Cardiac fibroblast (primary cell): ENCODE data around the gene THOP1.

Experiments used
- DNase-seq, 2 donors: peaks; one replicate each; pipeline versions ENCODE4 v3.0.0 to v3.0.0-alpha.2; 2010; ENCODE audit warnings: low read depth in 2 of 2
- H3K4me3 ChIP-seq, 2 donors: replicated peaks in 1 of 2; 1 replicate in 1 of 2; 2 replicates in 1 of 2; pipeline ENCODE4 v1.5.1; 2011; ENCODE audit warnings: low read depth in 2 of 2, low read length in 2 of 2, mild to moderate bottlenecking in 2 of 2, moderate library complexity in 1 of 2
- TF ChIP-seq, protein P1 (sequence below): IDR thresholded peaks from one replicate; pipeline ENCODE4 v1.5.1; 2011; ENCODE audit warnings: low read depth, mild to moderate bottlenecking, low read length, inconsistent platforms

THOP1 gene

DNA sequence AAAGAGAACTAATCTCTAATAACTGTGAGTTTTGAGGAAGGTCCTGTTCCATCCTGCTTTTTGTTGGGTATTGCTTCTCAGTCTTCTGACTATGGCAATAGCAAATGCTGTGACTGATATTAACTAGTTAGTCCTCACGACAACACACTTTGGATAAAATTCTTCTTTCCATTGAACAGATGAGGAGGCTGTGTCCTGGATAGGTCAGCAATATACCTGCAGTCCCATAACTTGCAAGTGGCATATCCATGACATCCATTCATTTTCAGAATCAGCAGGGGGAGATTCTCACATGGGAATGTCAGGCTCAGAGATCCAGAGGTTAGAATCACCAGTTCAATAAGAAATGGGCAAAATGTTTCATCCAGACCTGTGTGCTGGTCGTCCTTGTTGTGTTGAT, 41.7 kb downstream of the THOP1 start:
- TF ChIP-seq, protein P1, sequence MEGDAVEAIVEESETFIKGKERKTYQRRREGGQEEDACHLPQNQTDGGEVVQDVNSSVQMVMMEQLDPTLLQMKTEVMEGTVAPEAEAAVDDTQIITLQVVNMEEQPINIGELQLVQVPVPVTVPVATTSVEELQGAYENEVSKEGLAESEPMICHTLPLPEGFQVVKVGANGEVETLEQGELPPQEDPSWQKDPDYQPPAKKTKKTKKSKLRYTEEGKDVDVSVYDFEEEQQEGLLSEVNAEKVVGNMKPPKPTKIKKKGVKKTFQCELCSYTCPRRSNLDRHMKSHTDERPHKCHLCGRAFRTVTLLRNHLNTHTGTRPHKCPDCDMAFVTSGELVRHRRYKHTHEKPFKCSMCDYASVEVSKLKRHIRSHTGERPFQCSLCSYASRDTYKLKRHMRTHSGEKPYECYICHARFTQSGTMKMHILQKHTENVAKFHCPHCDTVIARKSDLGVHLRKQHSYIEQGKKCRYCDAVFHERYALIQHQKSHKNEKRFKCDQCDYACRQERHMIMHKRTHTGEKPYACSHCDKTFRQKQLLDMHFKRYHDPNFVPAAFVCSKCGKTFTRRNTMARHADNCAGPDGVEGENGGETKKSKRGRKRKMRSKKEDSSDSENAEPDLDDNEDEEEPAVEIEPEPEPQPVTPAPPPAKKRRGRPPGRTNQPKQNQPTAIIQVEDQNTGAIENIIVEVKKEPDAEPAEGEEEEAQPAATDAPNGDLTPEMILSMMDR = no peak
- no peak for DNase-seq
- H3K4me3 ChIP-seq = no peak overlapping the region

DNA sequence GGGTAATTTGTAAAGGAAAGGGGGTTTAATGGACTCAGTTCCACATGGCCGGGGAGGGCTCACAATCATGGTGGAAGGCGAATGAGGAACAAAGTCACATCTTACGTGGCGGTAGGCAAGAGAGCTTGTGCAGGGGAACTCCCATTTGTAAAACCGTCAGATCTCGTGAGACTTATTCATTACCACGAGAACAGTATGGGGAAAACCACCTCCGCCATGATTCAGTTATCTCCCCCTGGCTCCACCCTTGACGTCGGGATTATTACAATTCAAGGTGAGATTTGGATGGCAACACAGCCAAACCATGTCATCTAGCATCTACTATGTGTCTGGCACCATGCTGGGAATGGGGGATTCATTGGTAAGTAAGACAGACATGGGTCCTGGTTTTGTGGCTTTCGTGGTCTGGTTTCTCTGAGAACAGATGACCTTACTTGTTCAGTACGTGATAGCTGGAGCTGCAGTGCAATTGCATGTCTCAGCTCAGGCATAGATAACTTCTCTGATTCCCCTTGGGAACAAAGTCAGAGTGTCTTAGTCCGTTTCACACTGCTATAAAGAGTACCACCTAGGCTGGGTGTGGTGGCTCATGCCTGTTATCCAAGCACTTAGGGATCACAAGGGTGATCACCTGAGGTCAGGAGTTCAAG, 42.7 kb downstream of the THOP1 start:
- no peak for DNase-seq
- TF ChIP-seq, protein P1 = no peak
- H3K4me3 ChIP-seq = no peak overlapping the region

DNA sequence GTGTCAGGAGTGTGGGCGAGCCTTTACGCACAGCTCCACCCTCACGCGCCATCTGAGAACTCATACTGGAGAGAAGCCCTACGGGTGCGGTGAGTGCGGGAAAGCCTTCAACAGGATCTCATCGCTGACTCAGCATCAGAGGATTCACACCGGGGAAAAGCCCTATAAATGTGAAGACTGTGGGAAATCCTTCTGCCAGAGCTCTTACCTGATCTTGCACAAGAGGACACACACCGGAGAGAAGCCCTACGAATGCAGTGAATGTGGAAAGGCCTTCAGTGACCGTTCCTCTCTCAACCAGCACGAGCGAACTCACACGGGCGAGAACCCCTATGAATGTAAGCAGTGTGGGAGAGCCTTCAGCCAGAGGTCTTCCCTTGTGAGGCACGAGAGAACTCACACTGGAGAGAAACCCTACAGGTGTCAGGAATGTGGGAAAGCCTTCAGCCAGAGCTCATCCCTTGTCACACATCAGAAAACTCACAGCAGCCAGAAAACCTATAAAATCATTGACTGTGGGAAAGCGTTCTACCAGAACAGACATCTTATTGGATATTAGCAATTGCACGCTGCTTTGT, 49.1 kb downstream of the THOP1 start:
- no peak overlapping the region for H3K4me3 ChIP-seq
- TF ChIP-seq, protein P1 = no peak
- peak in 1 of 2 donors; percentile 11 for DNase-seq

DNA sequence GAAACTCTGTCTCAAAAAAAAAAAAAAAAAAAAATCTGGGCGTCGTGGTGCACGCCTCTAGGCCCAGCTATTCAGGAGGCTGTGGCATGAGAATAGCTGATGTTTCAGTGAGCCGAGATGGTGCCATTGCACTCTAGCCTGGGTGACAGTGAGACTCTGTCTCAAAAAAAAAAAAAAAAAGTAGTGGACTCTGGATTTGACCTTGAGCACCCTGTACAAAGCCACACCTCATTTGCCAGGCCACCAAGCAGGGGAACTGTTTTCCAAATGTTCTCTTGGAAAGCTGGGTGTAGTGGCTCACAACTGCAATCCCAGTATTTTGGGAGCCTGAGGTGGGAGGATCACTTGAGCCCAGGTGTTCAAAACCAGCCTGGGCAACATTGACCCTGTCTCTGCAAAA, 52.1 kb downstream of the THOP1 start:
- TF ChIP-seq, protein P1 = no peak
- DNase-seq = no peak
- H3K4me3 ChIP-seq = no peak overlapping the region

DNA sequence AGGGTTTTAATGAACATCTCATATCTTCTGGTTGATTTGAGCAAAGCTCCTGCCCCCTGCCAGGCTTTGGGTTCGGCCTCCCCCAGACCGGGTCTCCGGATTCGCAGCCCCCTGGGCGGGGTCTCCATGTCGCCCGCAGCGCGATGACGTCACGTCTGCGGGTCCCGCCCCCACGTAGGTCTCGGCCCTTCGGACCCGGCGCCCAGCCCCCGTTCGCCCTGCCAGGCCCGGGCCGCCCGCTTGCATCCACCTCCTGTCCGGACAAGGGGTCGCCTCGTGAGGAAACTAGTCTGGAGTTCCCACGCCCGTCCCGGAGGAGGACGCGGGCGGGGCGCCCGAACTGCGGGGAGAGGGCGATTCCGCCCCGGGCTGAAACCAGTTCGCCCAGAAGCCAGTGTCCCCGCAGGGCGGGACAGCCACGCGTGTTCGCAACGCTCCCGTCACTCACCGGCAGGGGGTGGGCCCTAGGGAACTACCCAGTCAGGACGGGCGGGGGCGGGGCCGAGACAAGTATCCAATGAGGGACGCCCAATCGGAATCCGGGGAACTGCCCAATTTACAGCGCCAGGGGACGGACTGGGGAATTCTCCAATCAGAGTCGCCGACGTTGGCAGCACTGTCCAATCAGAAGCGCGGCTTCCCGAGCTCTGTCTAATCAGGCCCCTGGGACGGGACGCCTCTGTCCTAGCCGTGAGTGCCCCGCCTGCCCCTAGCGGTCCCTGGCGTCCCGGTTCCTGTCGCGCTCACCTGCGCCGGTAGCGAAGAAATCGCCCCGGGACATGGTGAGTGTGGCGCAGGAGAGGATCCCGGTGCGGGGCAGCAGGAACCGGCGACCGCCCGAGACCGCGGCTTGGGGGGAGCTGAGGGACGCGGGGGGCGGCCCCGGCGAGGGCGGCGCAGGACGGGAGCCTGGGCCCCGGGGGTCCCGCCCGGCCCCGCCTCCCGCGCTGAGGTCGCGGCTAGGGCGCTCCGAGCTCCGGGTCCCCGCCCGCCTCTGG, 55.8 kb downstream of the THOP1 start, which contains the start of gene ZNF555:
Gene ZNF555 (plus strand): TSS at position 682 of the 998 bp plus-strand sequence. CDS start 98 bp downstream, at position 780.
- peak; percentile 99 to 100 for DNase-seq
- TF ChIP-seq, protein P1 = peak; percentile 27
- H3K4me3 ChIP-seq = peak within 1 kb of the TSS; percentile 85 to 91

DNA sequence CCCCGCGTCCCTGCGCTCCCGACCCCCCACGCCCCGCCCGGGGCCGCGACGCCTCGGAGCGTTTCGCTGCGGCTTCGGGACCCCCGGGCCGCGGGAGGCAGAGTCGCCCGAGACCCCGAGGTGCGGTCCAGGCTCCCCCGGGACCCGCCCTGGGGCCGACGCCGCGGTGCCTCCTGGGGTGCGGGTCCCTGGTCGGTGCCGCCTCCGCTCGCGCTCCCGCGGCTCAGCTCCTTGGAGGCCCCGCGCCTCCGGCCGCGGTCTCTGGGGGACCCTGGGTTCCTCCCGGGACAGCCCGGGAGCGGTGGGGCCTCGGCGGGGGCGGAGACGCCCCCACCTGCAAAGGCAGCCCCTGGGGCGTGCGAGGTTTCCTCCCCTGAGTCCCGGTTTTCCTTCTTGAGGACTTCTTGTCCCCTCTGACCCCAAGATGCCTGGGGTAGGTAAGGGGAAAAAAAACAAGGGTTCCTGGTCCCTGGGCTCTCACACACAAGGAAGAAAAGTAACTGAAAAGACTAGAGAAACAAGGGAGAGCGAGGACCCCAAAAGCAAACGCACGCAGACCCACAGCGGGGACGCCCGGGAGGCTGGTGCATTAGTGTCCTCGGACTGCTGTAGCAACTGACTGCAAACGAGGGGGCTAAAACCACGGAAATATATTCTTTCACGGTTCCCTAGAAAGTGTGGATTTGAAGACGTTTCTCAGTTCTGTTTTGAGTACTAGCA, 56.7 kb downstream of the THOP1 start:
- TF ChIP-seq, protein P1 = no peak
- no peak for DNase-seq
- H3K4me3 ChIP-seq = peak overlapping the region; percentile 85 to 91
